GM12878 (cell line): ENCODE results near the gene CRYGS. TPM values are rescaled to one million over a fixed set of nuclear protein-coding genes. Genes with fewer than 3 reads are reported as not detected.

Experiments
- BACH1 ChIP-seq: fragments of 450-650 bp; IDR thresholded peaks from 2 replicates; pipeline ENCODE4 v1.6.1; 2017; ENCODE audit warnings: mild to moderate bottlenecking, borderline replicate concordance
- BHLHE40 ChIP-seq, 2 experiments: fragments of 450-650 bp in 1 of 2; IDR thresholded peaks; 2 replicates each; pipeline ENCODE4 v1.6.1; 2011 to 2017; ENCODE audit warnings: low read depth in 2 of 2, borderline replicate concordance in 1 of 2, improper control_type of control experiment in 1 of 2, low read length in 1 of 2, mild to moderate bottlenecking in 1 of 2
- ESRRA ChIP-seq: IDR thresholded peaks from 2 replicates; pipeline ENCODE4 v1.6.1; 2012; ENCODE audit warnings: mild to moderate bottlenecking, low read length, improper control_type of control experiment
- KAT2A ChIP-seq: conservative IDR thresholded peaks from 2 replicates; pipeline ENCODE4 v1.6.1; 2011; ENCODE audit warnings: low read depth, low read length; ENCODE audit not compliant: control insufficient read depth
- KLF5 ChIP-seq: fragments of 450-650 bp; IDR thresholded peaks from 2 replicates; pipeline ENCODE4 v1.6.1; 2014; ENCODE audit warnings: mild to moderate bottlenecking; ENCODE audit not compliant: partially characterized antibody
- MYC ChIP-seq: IDR thresholded peaks from 2 replicates; pipeline ENCODE4 v1.6.1; 2011; ENCODE audit warnings: mild to moderate bottlenecking, low read length, moderate library complexity, inconsistent platforms; ENCODE audit not compliant: insufficient read depth, insufficient replicate concordance, insufficient read length, severe bottlenecking
- NBN ChIP-seq: fragments of 450-650 bp; IDR thresholded peaks from 2 replicates; pipeline ENCODE4 v1.6.1; 2016
- NFYB ChIP-seq: IDR thresholded peaks from 2 replicates; pipeline ENCODE4 v1.6.1; 2011; ENCODE audit warnings: low read depth, mild to moderate bottlenecking, low read length, improper control_type of control experiment, moderate library complexity; ENCODE audit not compliant: insufficient read depth
- POLR2AphosphoS2 ChIP-seq: IDR thresholded peaks from 2 replicates; pipeline ENCODE4 v1.6.1; 2011; ENCODE audit warnings: low read depth, mild to moderate bottlenecking, low read length, improper control_type of control experiment, moderate library complexity
- POU2F2 ChIP-seq: IDR thresholded peaks from 3 replicates; pipeline ENCODE4 v1.6.1; 2011; ENCODE audit warnings: low read depth, mild to moderate bottlenecking, low read length, borderline replicate concordance
- RB1 ChIP-seq: fragments of 450-650 bp; formaldehyde crosslinking; IDR thresholded peaks from 2 replicates; pipeline ENCODE4 v1.6.1; 2017; ENCODE audit warnings: mild to moderate bottlenecking, borderline replicate concordance
- RELA ChIP-seq: fragments of 450-650 bp; IDR thresholded peaks from 2 replicates; pipeline ENCODE4 v1.8.0; 2014; ENCODE audit warnings: borderline replicate concordance; ENCODE audit not compliant: partially characterized antibody
- SIN3A ChIP-seq: IDR thresholded peaks from 2 replicates; pipeline ENCODE4 v1.6.1; 2012; ENCODE audit warnings: low read depth, low read length, improper control_type of control experiment
- SP1 ChIP-seq: IDR thresholded peaks from one replicate; pipeline ENCODE4 v1.6.1; 2011; ENCODE audit warnings: low read depth, low read length
- TAF1 ChIP-seq: IDR thresholded peaks from 2 replicates; pipeline ENCODE4 v1.6.1; 2011; ENCODE audit warnings: mild to moderate bottlenecking, low read depth, low read length, borderline replicate concordance
- TBL1XR1 ChIP-seq: IDR thresholded peaks from 2 replicates; pipeline ENCODE4 v1.6.1; 2012; ENCODE audit warnings: low read depth, low read length, improper control_type of control experiment
- ZNF217 ChIP-seq: fragments of 450-650 bp; IDR thresholded peaks from 2 replicates; pipeline ENCODE4 v1.6.1; 2017; ENCODE audit warnings: antibody characterized with exemption, mild to moderate bottlenecking
- polyA plus RNA-seq, 11 experiments: library from polyadenylated mRNA; depleted of rRNA in 4 of 11; unstranded in 6 of 11; stranded (reverse) in 5 of 11; fragments of >200 nt; fragmentation: Nextera tagmentation in 4 of 11; fragmentation: Illumina TruSeq in 1 of 11; extraction: Ambion mirVana in 4 of 11; extraction: Trizol in 1 of 11; gene quantifications; 1 replicate in 1 of 11; 2 replicates in 10 of 11; pipeline versions ENCODE4 v1.2.1 to v1.2.3, GENCODE V29; 2011 to 2016; ENCODE audit warnings: inconsistent platforms in 2 of 11, missing spikeins in 2 of 11, low read depth in 1 of 11
- total RNA-seq, 4 experiments: library from RNA; depleted of rRNA in 3 of 4; stranded (reverse); fragments of >200 nt in 3 of 4; fragmentation: Illumina TruSeq in 1 of 4; extraction: Trizol in 1 of 4; gene quantifications; 2 replicates each; pipeline versions ENCODE4 v1.2.1 to v1.2.3, GENCODE V29; 2013 to 2021
- TF ChIP-seq, protein P1 (sequence below): fragments of 450-650 bp; IDR thresholded peaks from 2 replicates; pipeline ENCODE4 v1.6.1; 2018; ENCODE audit warnings: mild to moderate bottlenecking, low read depth, moderate library complexity; ENCODE audit not compliant: partially characterized antibody
- TF ChIP-seq, protein P2 (sequence below): IDR thresholded peaks from 2 replicates; pipeline ENCODE4 v1.6.1; 2011; ENCODE audit warnings: mild to moderate bottlenecking, low read depth, low read length, moderate library complexity; ENCODE audit not compliant: insufficient replicate concordance
- TF ChIP-seq, protein P3 (sequence below): IDR thresholded peaks from 2 replicates; pipeline ENCODE4 v1.6.1; 2011; ENCODE audit warnings: low read depth, low read length, improper control_type of control experiment, borderline replicate concordance
- TF ChIP-seq, protein P4 (sequence below), 3 experiments: IDR thresholded peaks in 2 of 3; conservative IDR thresholded peaks in 1 of 3; 2 replicates each; pipeline ENCODE4 v1.5.1; 2011; ENCODE audit warnings: low read depth in 3 of 3, low read length in 3 of 3, mild to moderate bottlenecking in 3 of 3, control low read depth in 2 of 3, moderate library complexity in 2 of 3, inconsistent platforms in 1 of 3, mixed read lengths in 1 of 3; ENCODE audit not compliant: control insufficient read depth in 2 of 3, insufficient read depth in 1 of 3; ENCODE audit errors: extremely low read depth in 1 of 3
- TF ChIP-seq, protein P5 (sequence below): IDR thresholded peaks from 2 replicates; pipeline ENCODE4 v1.6.1; 2012; ENCODE audit warnings: low read length, inconsistent platforms

The CRYGS gene
- total and polyA plus RNA-seq, 10 of the 15 experiments (the other 5 are each of a cell fraction or from before 2014, with no cell fraction given) = 1.1 to 6.0 (median 2.5) TPM

DNA sequence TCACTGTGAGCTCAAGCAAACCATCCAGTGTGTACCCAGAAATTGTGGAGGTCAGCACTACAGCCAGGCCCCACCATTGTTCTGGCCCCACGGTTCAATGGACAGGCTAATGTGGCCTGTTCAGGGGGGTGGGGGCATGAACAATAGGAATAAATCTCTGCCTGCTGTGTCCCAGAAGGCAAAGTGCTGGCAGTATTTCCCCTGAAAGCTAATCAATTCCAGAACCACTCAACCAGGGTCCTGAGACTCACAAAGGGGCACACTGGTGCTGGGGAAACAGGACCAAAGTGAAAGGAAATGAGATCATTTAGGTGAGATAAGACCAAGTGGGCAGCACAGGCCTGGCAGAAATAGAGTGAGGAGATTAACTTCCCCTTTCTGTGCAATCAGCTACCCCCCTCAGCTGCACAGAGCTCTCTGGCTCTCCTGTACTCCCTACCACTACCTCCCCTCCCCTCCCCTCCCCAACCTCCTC lies 11.5 kb downstream of the CRYGS start (continued):
- no peak for TF ChIP-seq SP1
- no peak for TF ChIP-seq KAT2A
- TF ChIP-seq, protein P1, sequence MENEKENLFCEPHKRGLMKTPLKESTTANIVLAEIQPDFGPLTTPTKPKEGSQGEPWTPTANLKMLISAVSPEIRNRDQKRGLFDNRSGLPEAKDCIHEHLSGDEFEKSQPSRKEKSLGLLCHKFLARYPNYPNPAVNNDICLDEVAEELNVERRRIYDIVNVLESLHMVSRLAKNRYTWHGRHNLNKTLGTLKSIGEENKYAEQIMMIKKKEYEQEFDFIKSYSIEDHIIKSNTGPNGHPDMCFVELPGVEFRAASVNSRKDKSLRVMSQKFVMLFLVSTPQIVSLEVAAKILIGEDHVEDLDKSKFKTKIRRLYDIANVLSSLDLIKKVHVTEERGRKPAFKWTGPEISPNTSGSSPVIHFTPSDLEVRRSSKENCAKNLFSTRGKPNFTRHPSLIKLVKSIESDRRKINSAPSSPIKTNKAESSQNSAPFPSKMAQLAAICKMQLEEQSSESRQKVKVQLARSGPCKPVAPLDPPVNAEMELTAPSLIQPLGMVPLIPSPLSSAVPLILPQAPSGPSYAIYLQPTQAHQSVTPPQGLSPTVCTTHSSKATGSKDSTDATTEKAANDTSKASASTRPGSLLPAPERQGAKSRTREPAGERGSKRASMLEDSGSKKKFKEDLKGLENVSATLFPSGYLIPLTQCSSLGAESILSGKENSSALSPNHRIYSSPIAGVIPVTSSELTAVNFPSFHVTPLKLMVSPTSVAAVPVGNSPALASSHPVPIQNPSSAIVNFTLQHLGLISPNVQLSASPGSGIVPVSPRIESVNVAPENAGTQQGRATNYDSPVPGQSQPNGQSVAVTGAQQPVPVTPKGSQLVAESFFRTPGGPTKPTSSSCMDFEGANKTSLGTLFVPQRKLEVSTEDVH = no peak
- no peak for TF ChIP-seq KLF5
- TF ChIP-seq NBN = peak; percentile 65; the same call in 1 of the 2 replicates
- TF ChIP-seq, protein P2, sequence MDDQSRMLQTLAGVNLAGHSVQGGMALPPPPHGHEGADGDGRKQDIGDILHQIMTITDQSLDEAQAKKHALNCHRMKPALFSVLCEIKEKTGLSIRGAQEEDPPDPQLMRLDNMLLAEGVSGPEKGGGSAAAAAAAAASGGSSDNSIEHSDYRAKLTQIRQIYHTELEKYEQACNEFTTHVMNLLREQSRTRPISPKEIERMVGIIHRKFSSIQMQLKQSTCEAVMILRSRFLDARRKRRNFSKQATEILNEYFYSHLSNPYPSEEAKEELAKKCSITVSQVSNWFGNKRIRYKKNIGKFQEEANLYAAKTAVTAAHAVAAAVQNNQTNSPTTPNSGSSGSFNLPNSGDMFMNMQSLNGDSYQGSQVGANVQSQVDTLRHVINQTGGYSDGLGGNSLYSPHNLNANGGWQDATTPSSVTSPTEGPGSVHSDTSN = no peak
- no peak for TF ChIP-seq SIN3A
- TF ChIP-seq TAF1 = no peak
- no peak for TF ChIP-seq ESRRA
- TF ChIP-seq NFYB = no peak
- TF ChIP-seq RB1 = no peak
- TF ChIP-seq RELA = no peak
- no peak for TF ChIP-seq TBL1XR1
- TF ChIP-seq BHLHE40 (IDR thresholded peaks at IDR 0.05; ENCODE audit: borderline replicate concordance in 1 of 2, low read depth in 2 of 2, low read length in 1 of 2) = peak in 1 of 2 experiments; percentile 49; a peak in 2 of 4 replicates
- TF ChIP-seq, protein P3, sequence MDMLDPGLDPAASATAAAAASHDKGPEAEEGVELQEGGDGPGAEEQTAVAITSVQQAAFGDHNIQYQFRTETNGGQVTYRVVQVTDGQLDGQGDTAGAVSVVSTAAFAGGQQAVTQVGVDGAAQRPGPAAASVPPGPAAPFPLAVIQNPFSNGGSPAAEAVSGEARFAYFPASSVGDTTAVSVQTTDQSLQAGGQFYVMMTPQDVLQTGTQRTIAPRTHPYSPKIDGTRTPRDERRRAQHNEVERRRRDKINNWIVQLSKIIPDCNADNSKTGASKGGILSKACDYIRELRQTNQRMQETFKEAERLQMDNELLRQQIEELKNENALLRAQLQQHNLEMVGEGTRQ = no peak
- TF ChIP-seq, protein P4, sequence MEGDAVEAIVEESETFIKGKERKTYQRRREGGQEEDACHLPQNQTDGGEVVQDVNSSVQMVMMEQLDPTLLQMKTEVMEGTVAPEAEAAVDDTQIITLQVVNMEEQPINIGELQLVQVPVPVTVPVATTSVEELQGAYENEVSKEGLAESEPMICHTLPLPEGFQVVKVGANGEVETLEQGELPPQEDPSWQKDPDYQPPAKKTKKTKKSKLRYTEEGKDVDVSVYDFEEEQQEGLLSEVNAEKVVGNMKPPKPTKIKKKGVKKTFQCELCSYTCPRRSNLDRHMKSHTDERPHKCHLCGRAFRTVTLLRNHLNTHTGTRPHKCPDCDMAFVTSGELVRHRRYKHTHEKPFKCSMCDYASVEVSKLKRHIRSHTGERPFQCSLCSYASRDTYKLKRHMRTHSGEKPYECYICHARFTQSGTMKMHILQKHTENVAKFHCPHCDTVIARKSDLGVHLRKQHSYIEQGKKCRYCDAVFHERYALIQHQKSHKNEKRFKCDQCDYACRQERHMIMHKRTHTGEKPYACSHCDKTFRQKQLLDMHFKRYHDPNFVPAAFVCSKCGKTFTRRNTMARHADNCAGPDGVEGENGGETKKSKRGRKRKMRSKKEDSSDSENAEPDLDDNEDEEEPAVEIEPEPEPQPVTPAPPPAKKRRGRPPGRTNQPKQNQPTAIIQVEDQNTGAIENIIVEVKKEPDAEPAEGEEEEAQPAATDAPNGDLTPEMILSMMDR (IDR thresholded peaks at IDR 0.05 in 2 of 3, conservative IDR thresholded peaks at IDR 0.05 in 1 of 3; ENCODE audit: control insufficient read depth in 2 of 3, extremely low read depth in 1 of 3, insufficient read depth in 1 of 3, low read depth in 3 of 3, low read length in 3 of 3) = no peak
- TF ChIP-seq BACH1 = peak; percentile 19; the same call in 1 of the 2 replicates
- TF ChIP-seq POU2F2 = no peak
- TF ChIP-seq POLR2AphosphoS2 = no peak
- no peak for TF ChIP-seq ZNF217
- TF ChIP-seq MYC = no peak
- TF ChIP-seq, protein P5, sequence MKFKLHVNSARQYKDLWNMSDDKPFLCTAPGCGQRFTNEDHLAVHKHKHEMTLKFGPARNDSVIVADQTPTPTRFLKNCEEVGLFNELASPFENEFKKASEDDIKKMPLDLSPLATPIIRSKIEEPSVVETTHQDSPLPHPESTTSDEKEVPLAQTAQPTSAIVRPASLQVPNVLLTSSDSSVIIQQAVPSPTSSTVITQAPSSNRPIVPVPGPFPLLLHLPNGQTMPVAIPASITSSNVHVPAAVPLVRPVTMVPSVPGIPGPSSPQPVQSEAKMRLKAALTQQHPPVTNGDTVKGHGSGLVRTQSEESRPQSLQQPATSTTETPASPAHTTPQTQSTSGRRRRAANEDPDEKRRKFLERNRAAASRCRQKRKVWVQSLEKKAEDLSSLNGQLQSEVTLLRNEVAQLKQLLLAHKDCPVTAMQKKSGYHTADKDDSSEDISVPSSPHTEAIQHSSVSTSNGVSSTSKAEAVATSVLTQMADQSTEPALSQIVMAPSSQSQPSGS = peak; percentile 86
